GM19397 (cell line): ENCODE data around the gene IL19.
"Not testable (repeated sequence)": the region's sequence is repeated elsewhere in the genome, so short reads cannot be mapped to it uniquely, and the experiment has no call there.

Experiments
- ATAC-seq: cut with Tn5 transposase; IDR thresholded peaks from one replicate; pipeline ENCODE4 v1.9.1; 2021; ENCODE audit warnings: mild to moderate bottlenecking, moderate library complexity; ENCODE audit not compliant: unreplicated experiment

IL19 gene

GRCh38 chr1:206772243-206772937 is 1.8 kb downstream of the IL19 start, which contains the start of gene IL10:
TSS of gene IL10 (minus strand) at chr1:206772494. CDS start at chr1:206772435, 59 bp downstream.
- no peak for ATAC-seq

- ATAC-seq = no peak
Observed at GRCh38 chr1:206774093-206774492, 3.5 kb downstream of the IL19 start.

GRCh38 chr1:206776229-206776628 is 5.7 kb downstream of the IL19 start:
- no peak for ATAC-seq

- ATAC-seq = no peak
Observed at GRCh38 chr1:206778031-206778430, 7.5 kb downstream of the IL19 start.

- not testable (repeated sequence) for ATAC-seq
Observed at GRCh38 chr1:206778911-206779310, 8.3 kb downstream of the IL19 start.

GRCh38 chr1:206779638-206780037 is 9.1 kb downstream of the IL19 start:
- no peak for ATAC-seq

- ATAC-seq = peak; percentile 68
Observed at GRCh38 chr1:206782448-206782847, 11.9 kb downstream of the IL19 start.

- no peak for ATAC-seq
Observed at GRCh38 chr1:206783506-206783905, 12.9 kb downstream of the IL19 start.

- peak; percentile 51 for ATAC-seq
Observed at GRCh38 chr1:206784471-206784903, 13.9 kb downstream of the IL19 start.

GRCh38 chr1:206785182-206785765 is 14.7 kb downstream of the IL19 start:
- ATAC-seq = no peak

GRCh38 chr1:206786212-206786886 is 15.8 kb downstream of the IL19 start:
- no peak for ATAC-seq

- ATAC-seq = no peak
Observed at GRCh38 chr1:206787891-206788290, 17.3 kb downstream of the IL19 start.

- ATAC-seq = no peak
Observed at GRCh38 chr1:206788487-206789050, 18.0 kb downstream of the IL19 start.

- no peak for ATAC-seq
Observed at GRCh38 chr1:206790502-206791250, 20.1 kb downstream of the IL19 start.

GRCh38 chr1:206792939-206793607 is 22.5 kb downstream of the IL19 start:
- peak; percentile 52 for ATAC-seq

- ATAC-seq = no peak
Observed at GRCh38 chr1:206793620-206794019, 23.0 kb downstream of the IL19 start.

- ATAC-seq = no peak
Observed at GRCh38 chr1:206794294-206794908, 23.8 kb downstream of the IL19 start.

- ATAC-seq = no peak
Observed at GRCh38 chr1:206796116-206796515, 25.5 kb downstream of the IL19 start.

GRCh38 chr1:206796981-206797402 is 26.4 kb downstream of the IL19 start:
- ATAC-seq = no peak
